ENCODE data around the gene GRK3. TPM values are rescaled to one million over a fixed set of nuclear protein-coding genes. Genes with fewer than 3 reads are reported as not detected.

The GRK3 gene
- total RNA-seq: 1.1 and 1.8 TPM in 2 replicates

GRCh38 chr22:25564320-25564978 is at the start of gene GRK3:
TSS of gene GRK3 (plus strand) at chr22:25564675. CDS start at chr22:25565041, 366 bp downstream.

GRCh38 chr22:25741692-25742626 is 177.5 kb downstream of the GRK3 start, which contains the start of gene MYO18B:
TSS of gene MYO18B (plus strand) at chr22:25742188. CDS start at chr22:25761093, 18,905 bp downstream.

Small RNA genes within 50 kb of the gene (small RNA-seq; reads per million reads assigned to genes)
- not detected for gene RNA5SP494

Other genes starting within 250 kb of the GRK3 start
- not detected in 2 replicates for gene MYO18B, start 177.5 kb downstream of the GRK3 start, total RNA-seq